ENCODE data around the gene REEP3. TPM values are rescaled to one million over a fixed set of nuclear protein-coding genes. Genes with fewer than 3 reads are reported as not detected.
A peak's percentile ranks its signal among the peaks of the same experiment; 100 is the strongest.

Gene REEP3
- total and polyA plus RNA-seq, 2 donors (not counting 1 experiment from before 2014, with no cell fraction given): 67.5 to 86.6 TPM

GRCh38 chr10:63630931-63631680 is 109.9 kb downstream of the REEP3 start:
- H3K27me3 ChIP-seq (ENCODE audit: control insufficient read depth, insufficient read depth, low read length): no peaks in the 10 kb centered on the region
- H3K36me3 ChIP-seq (ENCODE audit: control insufficient read depth, insufficient read depth, low read length): no peaks in the 10 kb centered on the region
- H3K9me3 ChIP-seq (ENCODE audit: control insufficient read depth, insufficient read depth, low read depth, low read length): no peaks in the 10 kb centered on the region
- H3K4me1 ChIP-seq (ENCODE audit: control insufficient read depth, extremely low read depth, insufficient read depth, low read length): no peaks in the 10 kb centered on the region
- H3K4me2 ChIP-seq (ENCODE audit: extremely low read depth, insufficient read depth, low read length): peak overlapping the region; percentile 84
- peak overlapping the region; percentile 51 to 72 (median 59) for H3K4me3 ChIP-seq (replicated peaks in 1 of 4; ENCODE audit: control extremely low read depth in 1 of 4, insufficient read depth in 1 of 4, low read depth in 3 of 4, low read length in 4 of 4)
- peak; percentile 92 to 97 for DNase-seq (ENCODE audit: low read depth in 2 of 2)
- peak overlapping the region; percentile 85 for H3K27ac ChIP-seq (ENCODE audit: insufficient read depth, low read length)
- H3K9ac ChIP-seq (ENCODE audit: insufficient read depth, low read length): peak overlapping the region; percentile 80
- H2AFZ ChIP-seq (ENCODE audit: low read length): peak overlapping the region; percentile 59
- TF ChIP-seq EZH2 (IDR thresholded peaks at IDR 0.05; ENCODE audit: low read length, missing control alignments): no peak
- no peak for TF ChIP-seq CTCF (conservative IDR thresholded peaks at IDR 0.05 in 1 of 2, IDR thresholded peaks at IDR 0.05 in 1 of 2; ENCODE audit: low read depth in 1 of 2, low read length in 2 of 2)
- H3K79me2 ChIP-seq (ENCODE audit: control insufficient read depth, insufficient read depth, low read length): no peaks in the 10 kb centered on the region
- no peaks in the 10 kb centered on the region for H4K20me1 ChIP-seq (ENCODE audit: control insufficient read depth, extremely low read depth, insufficient read depth, low read length)

GRCh38 chr10:63631991-63632390 is 110.8 kb downstream of the REEP3 start:
- H3K27ac ChIP-seq (ENCODE audit: insufficient read depth, low read length): no peak overlapping the region
- H3K4me2 ChIP-seq (ENCODE audit: extremely low read depth, insufficient read depth, low read length): no peak overlapping the region
- H3K79me2 ChIP-seq (ENCODE audit: control insufficient read depth, insufficient read depth, low read length): no peaks in the 10 kb centered on the region
- TF ChIP-seq CTCF (conservative IDR thresholded peaks at IDR 0.05 in 1 of 2, IDR thresholded peaks at IDR 0.05 in 1 of 2; ENCODE audit: low read depth in 1 of 2, low read length in 2 of 2): no peak
- no peak for TF ChIP-seq EZH2 (IDR thresholded peaks at IDR 0.05; ENCODE audit: low read length, missing control alignments)
- H3K27me3 ChIP-seq (ENCODE audit: control insufficient read depth, insufficient read depth, low read length): no peaks in the 10 kb centered on the region
- no peak overlapping the region for H3K4me3 ChIP-seq (replicated peaks in 1 of 4; ENCODE audit: control extremely low read depth in 1 of 4, insufficient read depth in 1 of 4, low read depth in 3 of 4, low read length in 4 of 4)
- H2AFZ ChIP-seq (ENCODE audit: low read length): no peak overlapping the region
- no peaks in the 10 kb centered on the region for H3K4me1 ChIP-seq (ENCODE audit: control insufficient read depth, extremely low read depth, insufficient read depth, low read length)
- no peaks in the 10 kb centered on the region for H3K9me3 ChIP-seq (ENCODE audit: control insufficient read depth, insufficient read depth, low read depth, low read length)
- no peak overlapping the region for H3K9ac ChIP-seq (ENCODE audit: insufficient read depth, low read length)
- peak in 1 of 2 donors; percentile 16 for DNase-seq (ENCODE audit: low read depth in 2 of 2)
- no peaks in the 10 kb centered on the region for H4K20me1 ChIP-seq (ENCODE audit: control insufficient read depth, extremely low read depth, insufficient read depth, low read length)
- no peaks in the 10 kb centered on the region for H3K36me3 ChIP-seq (ENCODE audit: control insufficient read depth, insufficient read depth, low read length)

- H3K4me1 ChIP-seq (ENCODE audit: control insufficient read depth, extremely low read depth, insufficient read depth, low read length): no peaks in the 10 kb centered on the region
- no peak overlapping the region for H3K27ac ChIP-seq (ENCODE audit: insufficient read depth, low read length)
- DNase-seq (ENCODE audit: low read depth in 2 of 2): peak; percentile 41 to 66
- H3K4me2 ChIP-seq (ENCODE audit: extremely low read depth, insufficient read depth, low read length): no peak overlapping the region
- H3K9ac ChIP-seq (ENCODE audit: insufficient read depth, low read length): no peak overlapping the region
- no peaks in the 10 kb centered on the region for H3K9me3 ChIP-seq (ENCODE audit: control insufficient read depth, insufficient read depth, low read depth, low read length)
- H3K27me3 ChIP-seq (ENCODE audit: control insufficient read depth, insufficient read depth, low read length): no peaks in the 10 kb centered on the region
- H3K36me3 ChIP-seq (ENCODE audit: control insufficient read depth, insufficient read depth, low read length): no peaks in the 10 kb centered on the region
- no peak overlapping the region for H3K4me3 ChIP-seq (replicated peaks in 1 of 4; ENCODE audit: control extremely low read depth in 1 of 4, insufficient read depth in 1 of 4, low read depth in 3 of 4, low read length in 4 of 4)
- no peaks in the 10 kb centered on the region for H4K20me1 ChIP-seq (ENCODE audit: control insufficient read depth, extremely low read depth, insufficient read depth, low read length)
- H3K79me2 ChIP-seq (ENCODE audit: control insufficient read depth, insufficient read depth, low read length): no peaks in the 10 kb centered on the region
- TF ChIP-seq CTCF (conservative IDR thresholded peaks at IDR 0.05 in 1 of 2, IDR thresholded peaks at IDR 0.05 in 1 of 2; ENCODE audit: low read depth in 1 of 2, low read length in 2 of 2) (peak; percentile 45 to 56), EZH2 (IDR thresholded peaks at IDR 0.05; ENCODE audit: low read length, missing control alignments) (no peak)
- H2AFZ ChIP-seq (ENCODE audit: low read length): no peak overlapping the region
Measured at GRCh38 chr10:63633677-63634487, 112.7 kb downstream of the REEP3 start.

Data from fibroblast of lung (primary cell).